ENCODE results near the gene SGCB. TPM values are rescaled to one million over a fixed set of nuclear protein-coding genes. Genes with fewer than 3 reads are reported as not detected.

SGCB gene
- total RNA-seq, 1 experiment from 2014 or later: 17.3 TPM

DNA sequence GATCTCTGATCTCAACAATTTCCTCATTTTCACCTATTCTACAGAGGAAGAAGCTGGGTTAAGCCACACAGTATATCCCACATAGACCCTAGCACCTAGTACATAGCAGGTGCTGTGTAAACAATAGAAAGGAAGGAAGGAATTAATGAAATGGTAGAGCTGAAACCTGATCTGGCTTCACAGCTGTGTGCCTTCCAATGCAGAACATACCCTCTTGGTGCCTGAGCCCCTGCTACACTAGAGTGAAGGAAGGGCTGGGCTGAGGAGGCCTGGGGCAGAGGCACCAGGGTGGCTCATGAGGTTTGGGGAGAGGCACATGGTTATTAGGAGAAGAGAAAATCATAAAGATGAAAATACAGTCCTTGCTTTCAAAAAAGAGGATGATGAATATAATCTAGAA, 39.3 kb downstream of the SGCB start:
- no peak for DNase-seq
- Histone ChIP-seq H3K4me1 (ENCODE audit: insufficient read depth, low read length) (peaks cover 16% of the 10 kb centered on the region), H3K9ac (ENCODE audit: low read length) (no peak overlapping the region), H3K9me2 (replicated peaks; ENCODE audit: low read length) (no peaks in the 10 kb centered on the region), H2AFZ (ENCODE audit: low read length) (no peak overlapping the region), H3K9me3 (ENCODE audit: low read length) (no peaks in the 10 kb centered on the region), H3K4me2 (ENCODE audit: low read length) (no peak overlapping the region), H3K27ac (ENCODE audit: low read length) (no peak overlapping the region), H3K36me3 (ENCODE audit: low read depth, low read length) (no peaks in the 10 kb centered on the region), H3F3A (ENCODE audit: low read length, unreplicated experiment) (no peaks in the 10 kb centered on the region), H3K4me3 (ENCODE audit: low read length) (no peak overlapping the region), H4K20me1 (ENCODE audit: low read length) (no peaks in the 10 kb centered on the region), H3K79me2 (ENCODE audit: low read length) (no peaks in the 10 kb centered on the region), H3K27me3 (ENCODE audit: low read length) (no peaks in the 10 kb centered on the region)
- ATAC-seq: no peak
- intact Hi-C loops (cut with micrococcal nuclease): no loop called here
- BruUV-seq (replicated peaks): no TSS peak
- ChIA-PET POLR2A (ENCODE audit: unreplicated experiment) (no interaction called here), CTCF (no interaction called here)
- TF ChIP-seq, protein P1, sequence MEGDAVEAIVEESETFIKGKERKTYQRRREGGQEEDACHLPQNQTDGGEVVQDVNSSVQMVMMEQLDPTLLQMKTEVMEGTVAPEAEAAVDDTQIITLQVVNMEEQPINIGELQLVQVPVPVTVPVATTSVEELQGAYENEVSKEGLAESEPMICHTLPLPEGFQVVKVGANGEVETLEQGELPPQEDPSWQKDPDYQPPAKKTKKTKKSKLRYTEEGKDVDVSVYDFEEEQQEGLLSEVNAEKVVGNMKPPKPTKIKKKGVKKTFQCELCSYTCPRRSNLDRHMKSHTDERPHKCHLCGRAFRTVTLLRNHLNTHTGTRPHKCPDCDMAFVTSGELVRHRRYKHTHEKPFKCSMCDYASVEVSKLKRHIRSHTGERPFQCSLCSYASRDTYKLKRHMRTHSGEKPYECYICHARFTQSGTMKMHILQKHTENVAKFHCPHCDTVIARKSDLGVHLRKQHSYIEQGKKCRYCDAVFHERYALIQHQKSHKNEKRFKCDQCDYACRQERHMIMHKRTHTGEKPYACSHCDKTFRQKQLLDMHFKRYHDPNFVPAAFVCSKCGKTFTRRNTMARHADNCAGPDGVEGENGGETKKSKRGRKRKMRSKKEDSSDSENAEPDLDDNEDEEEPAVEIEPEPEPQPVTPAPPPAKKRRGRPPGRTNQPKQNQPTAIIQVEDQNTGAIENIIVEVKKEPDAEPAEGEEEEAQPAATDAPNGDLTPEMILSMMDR (conservative IDR thresholded peaks at IDR 0.05; ENCODE audit: low read depth, low read length): no peak
- no peak for TF ChIP-seq EZH2 (IDR thresholded peaks at IDR 0.05; ENCODE audit: low read length, unreplicated experiment)
- TF ChIP-seq EZH2phosphoT487 (IDR thresholded peaks at IDR 0.05; ENCODE audit: borderline replicate concordance, low read length): no peak

DNA sequence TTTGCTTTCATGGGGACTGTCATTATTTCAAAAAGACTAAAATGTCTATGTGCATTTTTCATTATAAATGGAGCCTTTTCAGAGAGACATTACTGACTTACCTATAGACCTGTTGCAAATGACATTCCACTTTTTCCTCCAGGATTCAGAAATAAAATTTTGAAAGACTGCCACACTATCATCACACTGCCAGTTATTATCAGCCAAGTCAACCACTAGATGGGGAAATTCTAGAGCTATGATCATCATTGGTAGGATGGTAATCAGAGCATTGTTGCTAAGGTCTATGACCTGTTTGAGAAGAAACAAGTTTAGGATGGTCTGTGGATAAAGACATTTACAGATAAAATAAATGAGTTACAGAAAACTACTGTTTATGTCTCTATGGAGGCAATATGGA, 40.5 kb downstream of the SGCB start:
- DNase-seq: peak; percentile 21
- H3K4me2 ChIP-seq (ENCODE audit: low read length): no peak overlapping the region
- no peak overlapping the region for H3K4me3 ChIP-seq (ENCODE audit: low read length)
- H3K27me3 ChIP-seq (ENCODE audit: low read length): no peaks in the 10 kb centered on the region
- ChIA-PET POLR2A (ENCODE audit: unreplicated experiment) (no interaction called here), CTCF (no interaction called here)
- ATAC-seq: peak; percentile 14; the same call in 1 of the 2 replicates
- H4K20me1 ChIP-seq (ENCODE audit: low read length): no peaks in the 10 kb centered on the region
- H3F3A ChIP-seq (ENCODE audit: low read length, unreplicated experiment): no peaks in the 10 kb centered on the region
- H3K9me2 ChIP-seq (replicated peaks; ENCODE audit: low read length): no peaks in the 10 kb centered on the region
- H2AFZ ChIP-seq (ENCODE audit: low read length): no peak overlapping the region
- no TSS peak for BruUV-seq (replicated peaks)
- H3K9me3 ChIP-seq (ENCODE audit: low read length): no peaks in the 10 kb centered on the region
- H3K9ac ChIP-seq (ENCODE audit: low read length): no peak overlapping the region
- no peak for TF ChIP-seq EZH2 (IDR thresholded peaks at IDR 0.05; ENCODE audit: low read length, unreplicated experiment)
- TF ChIP-seq, protein P1 (conservative IDR thresholded peaks at IDR 0.05; ENCODE audit: low read depth, low read length): peak; percentile 57; the same call in 1 of the 2 replicates
- no peak for TF ChIP-seq EZH2phosphoT487 (IDR thresholded peaks at IDR 0.05; ENCODE audit: borderline replicate concordance, low read length)
- no peak overlapping the region for H3K27ac ChIP-seq (ENCODE audit: low read length)
- H3K79me2 ChIP-seq (ENCODE audit: low read length): no peaks in the 10 kb centered on the region
- H3K36me3 ChIP-seq (ENCODE audit: low read depth, low read length): no peaks in the 10 kb centered on the region
- peaks cover 16% of the 10 kb centered on the region for H3K4me1 ChIP-seq (ENCODE audit: insufficient read depth, low read length)
- intact Hi-C loops (cut with micrococcal nuclease): no loop called here

GRCh38 chr4:51995647-51996220, 42.4 kb downstream of the SGCB start:
- no peak overlapping the region for H2AFZ ChIP-seq (ENCODE audit: low read length)
- no peak overlapping the region for H3K4me3 ChIP-seq (ENCODE audit: low read length)
- CTCF ChIA-PET: no interaction called here
- no peaks in the 10 kb centered on the region for H3K79me2 ChIP-seq (ENCODE audit: low read length)
- intact Hi-C loops (cut with micrococcal nuclease): no loop called here
- H3K27me3 ChIP-seq (ENCODE audit: low read length): no peaks in the 10 kb centered on the region
- no TSS peak for BruUV-seq (replicated peaks)
- H3K9me3 ChIP-seq (ENCODE audit: low read length): no peaks in the 10 kb centered on the region
- POLR2A ChIA-PET (ENCODE audit: unreplicated experiment): no interaction called here
- TF ChIP-seq, protein P1 (conservative IDR thresholded peaks at IDR 0.05; ENCODE audit: low read depth, low read length): no peak
- no peak for TF ChIP-seq EZH2phosphoT487 (IDR thresholded peaks at IDR 0.05; ENCODE audit: borderline replicate concordance, low read length)
- no peak for TF ChIP-seq EZH2 (IDR thresholded peaks at IDR 0.05; ENCODE audit: low read length, unreplicated experiment)
- H3K9me2 ChIP-seq (replicated peaks; ENCODE audit: low read length): no peaks in the 10 kb centered on the region
- H3K27ac ChIP-seq (ENCODE audit: low read length): no peak overlapping the region
- DNase-seq: no peak
- H4K20me1 ChIP-seq (ENCODE audit: low read length): no peaks in the 10 kb centered on the region
- no peak for ATAC-seq
- H3K9ac ChIP-seq (ENCODE audit: low read length): no peak overlapping the region
- no peak overlapping the region for H3K4me2 ChIP-seq (ENCODE audit: low read length)
- no peaks in the 10 kb centered on the region for H3F3A ChIP-seq (ENCODE audit: low read length, unreplicated experiment)
- no peaks in the 10 kb centered on the region for H3K36me3 ChIP-seq (ENCODE audit: low read depth, low read length)
- H3K4me1 ChIP-seq (ENCODE audit: insufficient read depth, low read length): no peaks in the 10 kb centered on the region

Measured in PC-3 (cell line).